GM12891 (cell line): ENCODE results near the gene TBX20.
"Not testable (repeated sequence)": the region's sequence is repeated elsewhere in the genome, so short reads cannot be mapped to it uniquely, and the experiment has no call there.

Experiments used
- POLR2A ChIP-seq: IDR thresholded peaks from 2 replicates; pipeline ENCODE4 v1.6.1; 2011; ENCODE audit warnings: low read depth, low read length, control low read depth
- POLR2AphosphoS5 ChIP-seq: IDR thresholded peaks from 2 replicates; pipeline ENCODE4 v1.6.1; 2011; ENCODE audit warnings: low read depth, low read length, control low read depth
- TAF1 ChIP-seq: IDR thresholded peaks from 2 replicates; pipeline ENCODE4 v1.6.1; 2011; ENCODE audit warnings: low read depth, low read length, control low read depth

DNA sequence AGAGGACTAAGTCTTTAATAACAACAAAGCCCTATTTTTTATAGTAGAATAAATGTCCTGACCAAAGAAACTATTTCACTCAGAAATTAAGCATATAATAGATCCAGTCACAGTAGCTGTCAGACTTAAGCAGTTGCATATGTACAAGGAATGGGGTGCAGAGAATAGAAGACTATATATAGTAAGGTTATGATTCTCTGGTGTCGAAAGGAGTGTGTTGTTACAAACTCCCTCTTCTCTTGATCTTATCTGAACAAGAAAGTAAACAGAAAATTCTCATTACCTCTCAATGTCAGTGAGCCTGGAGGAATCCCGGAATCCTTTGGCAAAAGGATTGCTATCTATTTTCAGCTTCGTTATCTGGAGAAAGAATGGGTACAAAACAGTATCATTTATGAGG lies 22.7 kb downstream of the TBX20 start:
- not testable (repeated sequence) for TF ChIP-seq POLR2AphosphoS5, TAF1, POLR2A
